ENCODE data around the gene TMEM178B. TPM values are rescaled to one million over a fixed set of nuclear protein-coding genes. Genes with fewer than 3 reads are reported as not detected.
"Not testable (repeated sequence)": the region's sequence is repeated elsewhere in the genome, so short reads cannot be mapped to it uniquely, and the experiment has no call there.

TMEM178B gene
- total and polyA plus RNA-seq, 8 donors: 0.16 to 5.6 (median 3.4) TPM

DNA sequence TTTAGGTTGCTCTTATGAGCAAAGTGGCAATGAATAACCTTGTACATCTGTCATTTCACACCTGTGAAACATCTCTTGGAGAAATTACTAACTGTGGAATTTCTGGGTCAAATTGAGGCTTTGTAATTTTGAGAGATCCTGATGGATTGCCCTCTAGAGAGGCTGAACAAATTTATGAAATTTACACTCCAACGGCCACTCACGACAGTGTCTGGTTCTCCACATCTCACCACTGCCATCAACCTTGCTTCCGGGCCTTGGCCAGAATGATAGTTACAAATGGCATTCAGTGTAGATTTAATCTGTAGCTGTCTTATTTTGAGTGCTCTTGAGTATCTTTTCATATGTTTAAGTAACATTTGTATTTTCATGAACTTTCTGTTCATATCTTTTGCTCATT lies 117.4 kb downstream of the TMEM178B start:
- Histone ChIP-seq H3K4me3 (no peak overlapping the region), H3K4me1 (no peaks in the 10 kb centered on the region), H3K9me3 (peaks cover 0 to 6% of the 10 kb centered on the region in 2 donors), H3K36me3 (no peaks in the 10 kb centered on the region), H3K27ac (no peak overlapping the region), H3K27me3 (no peaks in the 10 kb centered on the region)
- no peak for DNase-seq
- TF ChIP-seq, protein P1, sequence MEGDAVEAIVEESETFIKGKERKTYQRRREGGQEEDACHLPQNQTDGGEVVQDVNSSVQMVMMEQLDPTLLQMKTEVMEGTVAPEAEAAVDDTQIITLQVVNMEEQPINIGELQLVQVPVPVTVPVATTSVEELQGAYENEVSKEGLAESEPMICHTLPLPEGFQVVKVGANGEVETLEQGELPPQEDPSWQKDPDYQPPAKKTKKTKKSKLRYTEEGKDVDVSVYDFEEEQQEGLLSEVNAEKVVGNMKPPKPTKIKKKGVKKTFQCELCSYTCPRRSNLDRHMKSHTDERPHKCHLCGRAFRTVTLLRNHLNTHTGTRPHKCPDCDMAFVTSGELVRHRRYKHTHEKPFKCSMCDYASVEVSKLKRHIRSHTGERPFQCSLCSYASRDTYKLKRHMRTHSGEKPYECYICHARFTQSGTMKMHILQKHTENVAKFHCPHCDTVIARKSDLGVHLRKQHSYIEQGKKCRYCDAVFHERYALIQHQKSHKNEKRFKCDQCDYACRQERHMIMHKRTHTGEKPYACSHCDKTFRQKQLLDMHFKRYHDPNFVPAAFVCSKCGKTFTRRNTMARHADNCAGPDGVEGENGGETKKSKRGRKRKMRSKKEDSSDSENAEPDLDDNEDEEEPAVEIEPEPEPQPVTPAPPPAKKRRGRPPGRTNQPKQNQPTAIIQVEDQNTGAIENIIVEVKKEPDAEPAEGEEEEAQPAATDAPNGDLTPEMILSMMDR (IDR thresholded peaks at IDR 0.05): no peak
- no peak for ATAC-seq
- intact Hi-C loops (cut with DNase I): no loop called here

DNA sequence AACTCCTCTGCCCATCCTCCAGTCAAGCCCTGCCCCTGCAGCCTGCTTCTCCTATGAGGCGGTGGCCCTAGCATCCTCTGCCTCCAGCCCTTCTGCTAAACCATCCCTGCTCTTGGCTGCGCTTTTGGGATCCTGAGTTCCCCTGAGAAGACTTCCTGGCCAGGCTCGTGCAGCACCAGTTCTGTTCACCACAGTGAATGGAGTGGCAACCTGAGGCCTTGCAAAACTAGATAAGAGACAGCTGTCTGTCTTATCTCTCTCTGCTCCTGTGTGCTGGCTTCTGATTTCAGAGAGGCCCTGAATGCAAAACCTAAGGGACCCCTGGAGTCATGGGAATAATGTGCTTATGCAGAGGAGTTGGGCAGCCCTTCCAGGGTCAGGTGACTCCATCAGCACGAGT lies 119.2 kb downstream of the TMEM178B start:
- Histone ChIP-seq H3K27ac (no peak overlapping the region), H3K4me3 (no peak overlapping the region), H3K27me3 (no peaks in the 10 kb centered on the region), H3K9me3 (peaks cover 0 to 6% of the 10 kb centered on the region in 2 donors), H3K36me3 (no peaks in the 10 kb centered on the region), H3K4me1 (no peaks in the 10 kb centered on the region)
- no peak for DNase-seq
- TF ChIP-seq, protein P1 (IDR thresholded peaks at IDR 0.05): no peak
- ATAC-seq: no peak
- intact Hi-C loops (cut with DNase I): no loop called here

DNA sequence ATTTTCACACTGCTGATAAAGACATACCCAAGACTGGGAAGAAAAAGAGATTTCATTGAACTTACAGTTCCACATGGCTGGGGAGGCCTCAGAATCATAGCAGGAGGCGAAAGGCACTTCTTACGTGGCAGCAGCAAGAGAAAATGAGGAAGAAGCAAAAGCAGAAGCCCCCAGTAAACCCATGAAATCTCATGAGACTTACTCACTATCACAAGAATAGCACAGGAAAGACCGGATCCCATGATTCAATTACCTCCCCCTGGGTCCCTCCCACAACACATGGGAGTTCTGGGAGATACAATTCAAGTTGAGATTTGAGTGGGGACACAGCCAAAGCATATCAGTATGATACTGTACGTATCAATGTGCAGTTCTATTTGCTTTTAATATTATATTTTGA lies 121.9 kb downstream of the TMEM178B start:
- H3K36me3 ChIP-seq; ATAC-seq; H3K27me3 ChIP-seq; H3K9me3 ChIP-seq; H3K4me3 ChIP-seq; intact Hi-C loops (cut with DNase I); H3K4me1 ChIP-seq; DNase-seq; H3K27ac ChIP-seq: not testable (repeated sequence)

DNA sequence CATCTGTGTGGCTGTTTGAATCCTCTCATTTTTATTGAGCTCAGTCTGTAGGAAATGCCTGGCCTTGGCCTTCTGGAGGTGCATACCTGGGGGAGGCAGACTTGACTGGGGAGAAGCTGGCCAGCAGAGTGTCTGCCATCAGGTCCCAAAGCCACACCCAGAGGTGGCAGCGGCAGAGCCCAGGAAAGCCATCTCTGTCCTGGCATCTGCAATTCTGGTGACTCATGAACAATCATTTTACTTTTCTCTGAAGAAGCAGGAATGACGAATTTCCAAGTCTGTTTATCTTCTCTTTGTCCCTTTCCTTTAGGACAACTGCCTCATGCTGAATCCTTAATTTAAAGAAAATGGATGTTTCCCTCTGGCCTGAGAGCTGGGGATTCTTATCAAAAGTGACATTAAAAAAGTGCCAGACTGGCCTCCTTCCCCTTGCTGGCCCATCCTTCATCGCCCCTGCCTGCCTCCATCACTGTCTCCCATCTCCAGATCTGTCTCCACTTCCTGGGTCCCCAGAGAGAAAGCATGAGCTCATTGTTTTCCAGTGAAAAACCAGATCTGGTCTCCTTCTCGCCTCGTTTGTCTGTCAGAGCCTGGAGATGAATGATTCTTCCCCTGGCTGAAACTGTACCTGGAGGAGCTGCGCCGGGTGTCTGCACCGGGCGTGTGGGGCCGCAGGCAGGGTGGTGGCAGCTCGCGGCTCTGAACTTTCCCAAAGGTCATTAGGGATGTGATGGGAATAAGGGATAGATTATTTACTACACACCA lies 124.5 kb downstream of the TMEM178B start:
- Histone ChIP-seq H3K27ac (no peak overlapping the region), H3K9me3 (peaks cover 0 to 6% of the 10 kb centered on the region in 2 donors), H3K4me1 (no peaks in the 10 kb centered on the region), H3K4me3 (no peak overlapping the region), H3K27me3 (peaks cover 0 to 3% of the 10 kb centered on the region in 2 donors), H3K36me3 (no peaks in the 10 kb centered on the region)
- DNase-seq (no peak), ATAC-seq (no peak)
- intact Hi-C loops (cut with DNase I): no loop called here
- TF ChIP-seq, protein P1 (IDR thresholded peaks at IDR 0.05): no peak

DNA sequence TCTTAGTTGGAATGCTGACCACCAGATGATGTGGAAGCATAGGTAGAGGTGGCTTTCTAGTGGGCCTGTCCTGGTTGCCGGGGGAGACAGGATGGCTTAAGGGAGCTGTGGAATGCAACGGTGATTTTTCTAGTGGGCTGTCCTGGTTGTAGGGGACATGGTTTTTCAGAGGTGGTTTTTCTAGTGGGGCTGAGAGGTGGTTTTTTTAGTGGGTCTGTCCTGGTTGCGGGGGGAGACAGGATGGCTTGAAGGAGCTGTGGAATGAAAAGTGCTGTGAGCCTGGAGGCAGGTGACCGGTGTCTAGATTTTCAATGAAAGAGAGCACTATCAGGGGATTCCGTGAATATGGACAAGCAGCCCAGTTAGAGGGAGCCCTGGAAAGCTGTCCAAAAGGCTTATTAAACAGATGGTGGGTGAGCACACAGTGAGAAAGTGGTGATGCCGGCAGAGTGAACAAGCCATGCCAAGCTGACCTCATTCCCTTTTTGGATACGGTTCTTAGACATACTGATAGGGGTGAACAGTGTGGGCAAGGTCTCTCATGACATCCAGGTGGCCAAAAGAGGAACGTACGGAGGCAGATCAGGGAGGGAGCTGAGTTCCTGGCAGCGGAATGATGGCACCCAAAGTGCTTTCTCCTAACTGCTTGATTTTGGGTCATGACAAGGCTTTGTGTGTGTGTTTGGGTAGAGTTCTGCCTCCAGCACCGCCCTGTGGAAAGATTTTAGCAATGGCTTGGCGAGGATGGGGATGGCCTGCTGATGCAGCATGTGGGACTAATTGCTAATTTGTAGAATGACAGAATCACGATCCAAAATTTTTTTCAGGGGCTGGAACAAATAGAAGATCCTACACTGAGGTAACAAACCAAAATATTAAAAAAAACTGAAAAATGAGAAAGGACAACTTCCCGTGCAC lies 126.6 kb downstream of the TMEM178B start:
- TF ChIP-seq, protein P1 (IDR thresholded peaks at IDR 0.05): no peak

More for the DNA sequence above, 126.6 kb downstream of the TMEM178B start:
- H3K4me3 ChIP-seq: no peak overlapping the region
- intact Hi-C loops (cut with DNase I): no loop called here
- peaks cover 0 to 4% of the 10 kb centered on the region in 2 donors for H3K27me3 ChIP-seq
- no peaks in the 10 kb centered on the region for H3K4me1 ChIP-seq
- H3K9me3 ChIP-seq: no peaks in the 10 kb centered on the region
- no peak for ATAC-seq
- no peak for DNase-seq
- no peak overlapping the region for H3K27ac ChIP-seq
- H3K36me3 ChIP-seq: no peaks in the 10 kb centered on the region
